IMR-90 (cell line): ENCODE measurements around the gene TECTB.

ENCODE experiments used
- BHLHE40 ChIP-seq: fragments of 150-350 bp; IDR thresholded peaks from 2 replicates; pipeline ENCODE4 v1.6.1; 2016; ENCODE audit warnings: mild to moderate bottlenecking, low read depth, low read length
- CHD1 ChIP-seq: IDR thresholded peaks from 2 replicates; pipeline ENCODE4 v1.6.1; 2012; ENCODE audit warnings: low read depth, low read length, improper control_type of control experiment
- CTCF ChIP-seq: conservative IDR thresholded peaks from 2 replicates; pipeline ENCODE4 v1.5.1; 2012; ENCODE audit warnings: mild to moderate bottlenecking, low read depth, low read length, improper control_type of control experiment
- ELK1 ChIP-seq: fragments of 150-350 bp; IDR thresholded peaks from 2 replicates; pipeline ENCODE4 v1.6.1; 2016; ENCODE audit warnings: low read depth, mild to moderate bottlenecking, low read length, moderate library complexity, borderline replicate concordance
- MAFK ChIP-seq: IDR thresholded peaks from 2 replicates; pipeline ENCODE4 v1.6.1; 2012; ENCODE audit warnings: low read depth, low read length, improper control_type of control experiment
- POLR2A ChIP-seq: IDR thresholded peaks from 2 replicates; pipeline ENCODE4 v1.6.1; 2012; ENCODE audit warnings: mild to moderate bottlenecking, low read depth, low read length
- RAD21 ChIP-seq: IDR thresholded peaks from 2 replicates; pipeline ENCODE4 v1.6.1; 2012; ENCODE audit warnings: low read length, improper control_type of control experiment
- RCOR1 ChIP-seq: IDR thresholded peaks from 2 replicates; pipeline ENCODE4 v1.6.1; 2012; ENCODE audit warnings: mild to moderate bottlenecking, low read length, improper control_type of control experiment; ENCODE audit not compliant: insufficient replicate concordance
- RFX5 ChIP-seq: IDR thresholded peaks from 2 replicates; pipeline ENCODE4 v1.8.0; 2012; ENCODE audit warnings: low read depth, mild to moderate bottlenecking, low read length, moderate library complexity
- SMC3 ChIP-seq: fragments of 150-350 bp; IDR thresholded peaks from 2 replicates; pipeline ENCODE4 v1.6.1; 2016; ENCODE audit warnings: low read depth, mild to moderate bottlenecking, antibody characterized with exemption, low read length, moderate library complexity
- USF2 ChIP-seq: fragments of 150-350 bp; IDR thresholded peaks from 2 replicates; pipeline ENCODE4 v1.6.1; 2017; ENCODE audit warnings: mild to moderate bottlenecking, antibody characterized with exemption, low read length, low read depth

- TF ChIP-seq ELK1 (no peak), CTCF (no peak), RAD21 (no peak), POLR2A (no peak), SMC3 (no peak), USF2 (no peak), RFX5 (no peak), CHD1 (no peak), MAFK (no peak), RCOR1 (no peak), BHLHE40 (no peak)
Measured at GRCh38 chr10:112313911-112314310, 30.7 kb downstream of the TECTB start.
